Measurements from ENCODE around the gene GREB1.

DNA sequence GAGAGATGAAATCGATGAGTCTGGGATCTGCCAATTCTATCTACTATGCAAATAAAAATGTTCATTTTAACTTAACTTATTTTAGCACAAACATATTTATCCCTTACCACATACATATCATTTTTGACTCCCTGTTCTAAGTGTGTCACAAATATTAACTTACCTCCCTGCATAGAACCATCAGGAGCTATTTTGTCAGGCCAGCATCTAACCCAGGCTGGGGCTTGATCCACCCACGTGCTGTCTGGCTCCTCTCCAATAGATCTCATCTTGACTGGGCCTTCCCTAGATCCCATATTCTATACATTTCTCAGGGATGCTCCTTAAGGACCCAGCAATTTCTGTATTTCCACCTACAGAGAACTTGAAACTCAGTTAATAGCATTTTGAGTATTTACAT, 115.2 kb downstream of the GREB1 start:
- TF ChIP-seq, protein P1, sequence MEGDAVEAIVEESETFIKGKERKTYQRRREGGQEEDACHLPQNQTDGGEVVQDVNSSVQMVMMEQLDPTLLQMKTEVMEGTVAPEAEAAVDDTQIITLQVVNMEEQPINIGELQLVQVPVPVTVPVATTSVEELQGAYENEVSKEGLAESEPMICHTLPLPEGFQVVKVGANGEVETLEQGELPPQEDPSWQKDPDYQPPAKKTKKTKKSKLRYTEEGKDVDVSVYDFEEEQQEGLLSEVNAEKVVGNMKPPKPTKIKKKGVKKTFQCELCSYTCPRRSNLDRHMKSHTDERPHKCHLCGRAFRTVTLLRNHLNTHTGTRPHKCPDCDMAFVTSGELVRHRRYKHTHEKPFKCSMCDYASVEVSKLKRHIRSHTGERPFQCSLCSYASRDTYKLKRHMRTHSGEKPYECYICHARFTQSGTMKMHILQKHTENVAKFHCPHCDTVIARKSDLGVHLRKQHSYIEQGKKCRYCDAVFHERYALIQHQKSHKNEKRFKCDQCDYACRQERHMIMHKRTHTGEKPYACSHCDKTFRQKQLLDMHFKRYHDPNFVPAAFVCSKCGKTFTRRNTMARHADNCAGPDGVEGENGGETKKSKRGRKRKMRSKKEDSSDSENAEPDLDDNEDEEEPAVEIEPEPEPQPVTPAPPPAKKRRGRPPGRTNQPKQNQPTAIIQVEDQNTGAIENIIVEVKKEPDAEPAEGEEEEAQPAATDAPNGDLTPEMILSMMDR (IDR thresholded peaks at IDR 0.05), result no peak
- TF ChIP-seq EZH2 (IDR thresholded peaks at IDR 0.05), result no peak
